Neutrophil (primary cell): Measurements from ENCODE around the gene SNAPC5.

Experiments
- H3K27ac ChIP-seq: fragments of 200-600 bp; sonication (generic); 2 replicates; pipeline ENCODE4 v1.5.1; 2016; ENCODE audit warnings: mild to moderate bottlenecking, moderate library complexity
- H3K27me3 ChIP-seq: fragments of 200-600 bp; sonication (generic); 2 replicates; pipeline ENCODE4 v1.6.0; 2016; ENCODE audit warnings: mild to moderate bottlenecking
- H3K36me3 ChIP-seq: fragments of 200-600 bp; sonication (generic); 2 replicates; pipeline ENCODE4 v1.5.1; 2017
- H3K4me1 ChIP-seq, 2 experiments: fragments of 200-600 bp in 1 of 2; sonication (generic) in 1 of 2; 1 replicate in 1 of 2; 2 replicates in 1 of 2; pipeline versions ENCODE4 v1.5.1 to v1.6.1; 2013 to 2016; ENCODE audit warnings: low read depth in 1 of 2, low read length in 1 of 2, mild to moderate bottlenecking in 1 of 2, moderate library complexity in 1 of 2; ENCODE audit not compliant: control insufficient read depth in 1 of 2, insufficient read depth in 1 of 2
- H3K4me3 ChIP-seq, 2 experiments: fragments of 200-600 bp in 1 of 2; sonication (generic) in 1 of 2; 1 replicate in 1 of 2; 2 replicates in 1 of 2; pipeline ENCODE4 v1.5.1; 2013 to 2016; ENCODE audit warnings: low read depth in 1 of 2, low read length in 1 of 2, mild to moderate bottlenecking in 1 of 2, moderate library complexity in 1 of 2
- H3K9me3 ChIP-seq: fragments of 200-600 bp; sonication (generic); 2 replicates; pipeline ENCODE4 v1.5.1; 2016
- TF ChIP-seq, protein P1 (sequence below): fragments of 200-600 bp; sonication (generic); IDR thresholded peaks from 2 replicates; pipeline ENCODE4 v1.5.1; 2016; ENCODE audit warnings: antibody characterized with exemption

Gene SNAPC5

DNA sequence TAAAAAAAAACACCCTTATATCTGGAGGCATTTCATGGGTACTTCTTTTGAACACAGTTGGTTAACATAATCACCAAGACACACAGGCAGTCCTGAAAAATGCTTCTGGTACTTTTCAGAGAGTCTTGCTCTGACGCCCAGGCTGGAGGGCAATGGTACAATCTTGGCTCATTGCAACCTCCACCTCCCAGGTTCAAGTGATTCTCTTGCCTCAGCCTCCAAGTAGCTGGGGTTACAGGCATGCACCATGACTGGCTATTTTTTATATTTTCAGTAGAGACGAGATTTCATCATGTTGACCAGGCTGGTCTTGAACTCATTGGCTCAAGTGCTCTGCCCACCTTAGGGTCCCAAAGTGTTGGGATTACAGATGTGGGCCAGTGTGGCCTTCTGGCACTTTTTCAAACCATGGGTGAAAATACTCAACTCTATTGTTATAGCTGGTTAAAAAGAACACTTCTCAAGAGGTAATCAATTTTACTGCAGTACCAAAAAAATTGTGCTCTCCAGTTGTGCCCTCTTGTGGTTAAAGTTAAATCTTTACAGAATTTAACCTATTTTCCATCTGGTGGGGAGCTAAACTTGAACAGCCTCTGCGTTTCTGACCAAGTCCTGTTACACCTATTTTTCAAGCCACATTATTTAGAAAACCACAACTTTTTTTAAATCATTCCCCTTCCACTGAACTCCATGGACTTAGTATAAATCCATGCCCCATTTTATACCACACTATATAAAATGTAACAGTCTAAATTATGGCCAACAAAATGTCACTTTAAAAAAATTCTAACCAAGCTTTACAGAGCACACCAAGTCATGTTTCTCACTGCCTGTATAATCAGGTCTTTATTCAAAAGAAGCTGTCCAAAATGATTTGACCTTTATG is 1.2 kb upstream of the SNAPC5 start:
- Histone ChIP-seq H3K27ac (peak overlapping the region; percentile 86), H3K9me3 (no peaks in the 10 kb centered on the region), H3K4me3 (no peak overlapping the region), H3K27me3 (no peaks in the 10 kb centered on the region), H3K36me3 (peaks cover 29% of the 10 kb centered on the region), H3K4me1 (peaks cover 29 to 43% of the 10 kb centered on the region in 2 experiments)
- TF ChIP-seq, protein P1, sequence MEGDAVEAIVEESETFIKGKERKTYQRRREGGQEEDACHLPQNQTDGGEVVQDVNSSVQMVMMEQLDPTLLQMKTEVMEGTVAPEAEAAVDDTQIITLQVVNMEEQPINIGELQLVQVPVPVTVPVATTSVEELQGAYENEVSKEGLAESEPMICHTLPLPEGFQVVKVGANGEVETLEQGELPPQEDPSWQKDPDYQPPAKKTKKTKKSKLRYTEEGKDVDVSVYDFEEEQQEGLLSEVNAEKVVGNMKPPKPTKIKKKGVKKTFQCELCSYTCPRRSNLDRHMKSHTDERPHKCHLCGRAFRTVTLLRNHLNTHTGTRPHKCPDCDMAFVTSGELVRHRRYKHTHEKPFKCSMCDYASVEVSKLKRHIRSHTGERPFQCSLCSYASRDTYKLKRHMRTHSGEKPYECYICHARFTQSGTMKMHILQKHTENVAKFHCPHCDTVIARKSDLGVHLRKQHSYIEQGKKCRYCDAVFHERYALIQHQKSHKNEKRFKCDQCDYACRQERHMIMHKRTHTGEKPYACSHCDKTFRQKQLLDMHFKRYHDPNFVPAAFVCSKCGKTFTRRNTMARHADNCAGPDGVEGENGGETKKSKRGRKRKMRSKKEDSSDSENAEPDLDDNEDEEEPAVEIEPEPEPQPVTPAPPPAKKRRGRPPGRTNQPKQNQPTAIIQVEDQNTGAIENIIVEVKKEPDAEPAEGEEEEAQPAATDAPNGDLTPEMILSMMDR: no peak

- Histone ChIP-seq H3K36me3 (peaks cover 41% of the 10 kb centered on the region), H3K9me3 (no peaks in the 10 kb centered on the region), H3K27ac (peak overlapping the region; percentile 86), H3K4me3 (peak overlapping the region; percentile 73 to 81), H3K4me1 (peaks cover 27 to 37% of the 10 kb centered on the region in 2 experiments), H3K27me3 (no peaks in the 10 kb centered on the region)
- TF ChIP-seq, protein P1: no peak
Observed at GRCh38 chr15:66496951-66497501, 536 bp downstream of the SNAPC5 start.

DNA sequence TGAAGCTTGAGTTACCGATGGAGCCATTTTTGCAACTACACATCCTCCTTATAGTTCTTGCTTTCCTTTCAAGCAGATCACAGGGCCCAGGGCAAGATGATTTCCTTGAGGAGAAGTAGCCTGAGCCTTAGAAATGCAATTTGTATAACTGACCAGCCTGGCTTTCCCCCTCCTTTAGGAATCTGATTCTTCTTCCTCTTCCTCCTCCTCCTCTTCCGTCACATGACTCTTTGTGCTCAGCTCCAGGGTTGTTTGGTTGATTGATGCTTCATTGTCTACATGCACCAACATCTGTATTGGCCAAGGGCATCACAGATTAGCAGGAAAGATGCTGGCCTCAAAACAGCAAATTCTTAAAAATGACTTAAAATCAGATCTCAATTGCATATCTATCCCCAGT is 3.3 kb downstream of the SNAPC5 start:
- peak overlapping the region; percentile 38 for H3K27ac ChIP-seq
- no peak overlapping the region for H3K4me3 ChIP-seq
- H3K27me3 ChIP-seq: no peaks in the 10 kb centered on the region
- H3K36me3 ChIP-seq: peaks cover 47% of the 10 kb centered on the region
- TF ChIP-seq, protein P1: no peak
- H3K9me3 ChIP-seq: no peaks in the 10 kb centered on the region
- H3K4me1 ChIP-seq: peaks cover 32 to 36% of the 10 kb centered on the region in 2 experiments

DNA sequence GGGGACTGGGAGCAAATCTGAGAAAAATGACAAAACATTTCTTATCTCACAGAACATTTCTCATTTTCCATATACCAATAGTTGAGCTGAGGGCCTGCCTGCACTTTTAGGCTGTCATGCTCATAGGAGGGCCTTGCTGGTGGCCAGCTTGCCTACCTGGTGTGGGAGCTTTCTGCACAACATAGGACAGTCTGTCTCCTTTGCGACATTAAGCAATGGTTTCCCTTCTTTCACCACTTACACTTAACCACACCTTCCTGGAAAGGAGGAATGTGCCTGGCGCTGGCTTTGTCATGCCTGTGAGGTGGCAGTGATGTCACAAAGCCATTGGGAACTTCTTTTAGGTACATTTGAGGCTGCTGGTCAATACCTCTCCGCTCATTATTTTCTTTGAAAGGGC is 5.7 kb downstream of the SNAPC5 start:
- Histone ChIP-seq H3K27ac (no peak overlapping the region), H3K36me3 (peaks cover 71% of the 10 kb centered on the region)

GRCh38 chr15:66489179-66489791 is 8.3 kb downstream of the SNAPC5 start:
- Histone ChIP-seq H3K36me3 (peaks cover 92% of the 10 kb centered on the region), H3K4me1 (peaks cover 15 to 16% of the 10 kb centered on the region in 2 experiments), H3K4me3 (no peak overlapping the region), H3K9me3 (no peaks in the 10 kb centered on the region), H3K27me3 (no peaks in the 10 kb centered on the region), H3K27ac (no peak overlapping the region)
- TF ChIP-seq, protein P1: no peak

More for the DNA sequence above, 5.7 kb downstream of the SNAPC5 start:
- TF ChIP-seq, protein P1: no peak
- peaks cover 18 to 25% of the 10 kb centered on the region in 2 experiments for H3K4me1 ChIP-seq
- H3K9me3 ChIP-seq: no peaks in the 10 kb centered on the region
- H3K4me3 ChIP-seq: no peak overlapping the region
- no peaks in the 10 kb centered on the region for H3K27me3 ChIP-seq
